Fibroblast of skin of scalp (primary cell): ENCODE measurements around the gene PTH2R.
"Not testable (repeated sequence)": the region's sequence is repeated elsewhere in the genome, so short reads cannot be mapped to it uniquely, and the experiment has no call there.

Experiments
- DNase-seq: peaks from one replicate; pipeline ENCODE4 v3.0.0-alpha.2; 2013

PTH2R gene

DNA sequence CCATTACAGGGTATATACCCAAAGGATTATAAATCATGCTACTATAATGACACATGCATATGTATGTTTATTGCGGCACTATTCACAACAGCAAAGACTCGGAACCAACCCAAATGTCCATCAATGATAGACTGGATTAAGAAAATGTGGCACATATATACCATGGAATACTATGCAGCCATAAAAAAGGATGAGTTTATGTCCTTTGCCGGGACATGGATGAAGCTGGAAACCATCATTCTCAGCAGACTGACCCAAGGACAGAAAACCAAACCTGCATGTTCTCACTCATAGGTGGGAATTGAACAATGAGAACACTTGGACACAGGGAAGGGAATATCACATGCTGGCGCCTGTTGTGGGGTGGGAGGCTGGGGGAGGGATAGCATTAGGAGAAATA, 9.8 kb upstream of the PTH2R start:
- DNase-seq: not testable (repeated sequence)

DNA sequence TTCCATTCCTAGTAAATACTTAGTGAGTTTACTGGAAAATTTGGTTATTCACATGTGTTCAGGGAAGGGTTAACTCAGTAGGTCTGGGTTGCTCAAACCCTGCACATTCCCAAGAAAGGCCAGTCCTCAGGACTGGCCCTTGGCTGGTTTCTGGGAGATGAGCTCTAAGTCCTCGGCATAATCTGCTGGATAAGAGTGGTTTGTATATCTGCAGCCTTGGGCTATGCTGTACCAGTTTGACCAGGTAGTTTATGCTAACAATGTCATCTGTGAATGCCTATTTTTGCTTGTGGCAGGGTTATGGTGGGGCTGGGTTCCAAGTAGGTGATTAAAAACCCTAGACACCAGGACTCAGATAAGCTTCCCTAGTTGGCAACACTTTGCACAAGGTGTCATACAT, 7.4 kb upstream of the PTH2R start:
- DNase-seq: no peak

DNA sequence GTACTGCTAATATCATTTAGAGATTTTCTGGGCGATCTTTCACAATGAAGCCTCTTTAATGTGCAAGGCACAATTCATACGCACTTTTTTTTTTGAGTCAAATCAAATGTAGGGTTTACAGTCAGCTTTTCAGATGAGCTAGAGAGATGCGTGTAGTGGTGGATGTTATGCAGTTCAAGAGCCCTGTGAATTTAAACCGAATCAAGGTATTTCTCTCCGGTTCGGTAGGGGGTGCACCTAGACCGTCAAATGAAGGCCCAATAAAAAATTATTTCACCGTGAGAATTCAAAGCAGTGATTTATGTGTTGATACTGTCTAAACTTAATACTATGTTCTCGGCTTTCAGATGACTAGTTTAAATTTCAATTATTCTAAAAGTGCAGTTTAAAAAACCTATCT, 1.1 kb downstream of the PTH2R start:
- DNase-seq: peak; percentile 6

DNA sequence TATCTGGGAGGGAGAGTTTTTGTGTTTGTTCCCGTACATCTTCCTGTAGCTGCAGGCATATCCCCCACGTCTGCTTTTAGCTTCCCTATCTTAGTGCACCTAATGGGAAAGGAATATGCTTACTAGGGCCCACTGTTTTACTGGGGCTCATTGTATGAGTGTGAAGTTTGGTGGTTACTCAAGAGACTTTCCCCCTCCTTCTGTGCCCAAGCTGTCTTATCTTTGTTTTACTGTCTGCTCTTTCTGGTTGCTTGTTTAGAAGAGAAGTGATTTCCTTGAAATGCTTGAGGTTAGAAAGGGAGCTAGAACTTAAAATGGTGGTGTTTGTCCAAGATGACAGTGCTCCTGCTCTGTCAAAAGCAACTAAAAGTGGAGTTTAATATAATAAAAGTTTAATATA, 7.3 kb downstream of the PTH2R start:
- no peak for DNase-seq

DNA sequence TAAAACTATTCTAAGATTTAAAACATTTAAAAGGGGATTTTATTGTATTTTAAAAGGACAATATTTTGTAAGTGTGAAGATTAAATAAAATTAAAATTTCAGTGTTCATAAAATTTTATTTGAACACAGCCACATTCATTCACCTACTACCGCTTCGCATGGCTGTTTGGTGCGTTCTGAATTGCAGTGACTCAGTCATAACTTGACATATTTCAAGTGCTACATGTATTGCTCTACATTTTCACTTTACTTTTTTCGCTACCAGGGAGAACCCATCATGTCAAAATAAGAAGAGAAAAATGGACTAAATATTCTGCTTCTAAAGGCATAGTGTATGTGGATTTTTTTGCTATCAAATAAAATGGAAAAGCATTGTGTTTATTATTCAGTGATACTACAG, 8.7 kb downstream of the PTH2R start:
- no peak for DNase-seq

DNA sequence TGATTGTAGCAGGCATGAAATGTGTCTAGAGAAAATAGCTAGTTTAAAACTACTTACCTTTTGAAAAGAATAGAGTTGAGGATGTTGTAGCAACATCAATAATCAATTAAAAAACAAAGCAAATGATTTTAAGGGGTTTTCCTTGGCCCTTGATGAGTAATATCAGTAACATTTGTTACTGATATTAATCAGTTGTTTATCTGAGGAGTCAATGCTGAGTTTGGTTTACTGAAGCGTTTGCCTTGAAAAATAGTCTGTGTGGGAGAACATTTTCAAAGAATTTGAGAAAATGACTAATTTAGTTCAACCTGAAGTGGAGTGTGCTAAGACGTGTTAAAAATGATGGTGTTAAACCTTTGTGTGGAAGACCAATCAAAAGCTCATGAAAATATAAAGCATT, 9.3 kb downstream of the PTH2R start:
- no peak for DNase-seq

DNA sequence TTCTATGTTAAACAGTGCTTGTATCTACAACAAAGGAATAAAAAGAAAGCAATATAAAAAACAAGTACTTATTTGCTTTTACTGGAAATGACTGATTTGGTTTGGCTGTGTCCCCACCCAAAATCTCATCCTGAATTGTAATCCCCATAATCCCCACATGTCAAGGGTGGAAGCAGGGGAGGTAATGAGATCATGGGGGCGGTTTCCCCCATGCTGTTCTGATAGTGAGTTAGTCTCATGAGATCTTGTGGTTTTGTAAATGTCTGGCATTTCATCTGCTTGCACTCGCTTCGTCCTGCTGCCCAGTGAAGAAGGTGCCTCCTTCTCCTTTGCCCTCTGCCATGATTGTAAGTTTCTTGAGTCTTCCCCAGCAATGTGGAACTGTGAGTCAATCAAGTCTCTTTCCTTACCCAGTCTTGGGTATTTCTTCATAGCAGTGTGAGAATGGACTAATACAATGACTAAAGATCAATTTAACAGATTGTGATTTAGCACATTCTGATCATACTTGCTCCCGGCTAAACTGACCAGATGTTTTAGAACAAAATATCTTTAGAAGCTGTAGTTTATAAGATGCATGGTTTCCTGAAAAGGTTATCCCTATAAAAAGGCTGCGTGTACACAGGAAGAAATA, 19.9 kb downstream of the PTH2R start:
- DNase-seq: no peak

DNA sequence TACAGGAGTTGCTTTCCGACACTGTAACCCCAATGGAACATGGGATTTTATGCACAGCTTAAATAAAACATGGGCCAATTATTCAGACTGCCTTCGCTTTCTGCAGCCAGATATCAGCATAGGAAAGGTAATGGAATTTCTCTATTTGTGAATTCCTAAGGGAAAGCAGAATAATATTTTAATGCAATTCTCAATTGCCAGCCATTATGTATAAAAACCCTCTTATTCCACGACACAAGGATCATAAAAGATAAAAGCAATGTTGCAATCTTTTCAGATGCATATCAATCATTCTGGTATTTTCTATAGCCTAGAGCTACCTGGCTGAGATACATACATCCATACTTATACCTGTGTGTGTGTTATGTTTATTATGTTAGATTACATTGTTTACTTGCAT, 31.2 kb downstream of the PTH2R start:
- no peak for DNase-seq

DNA sequence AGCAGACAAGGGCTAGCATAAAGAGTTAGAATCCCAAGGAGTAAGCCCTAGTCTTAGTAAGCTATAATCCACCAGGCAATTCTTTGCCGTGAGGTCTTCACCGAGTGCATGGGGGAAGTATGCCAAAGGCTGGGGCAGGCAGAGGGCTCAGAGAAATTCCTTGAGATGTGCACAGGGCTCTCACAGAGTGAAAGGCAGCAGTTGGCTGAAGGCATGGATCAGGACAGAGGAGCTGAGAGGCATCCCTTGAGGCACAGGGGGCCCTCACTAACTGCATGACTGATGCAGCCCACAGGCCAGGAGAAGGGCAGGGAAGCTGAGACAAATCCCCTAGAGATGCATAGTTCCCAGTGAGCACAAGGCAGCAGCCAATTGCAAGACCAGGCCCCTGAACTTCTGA, 34.1 kb downstream of the PTH2R start:
- no peak for DNase-seq

DNA sequence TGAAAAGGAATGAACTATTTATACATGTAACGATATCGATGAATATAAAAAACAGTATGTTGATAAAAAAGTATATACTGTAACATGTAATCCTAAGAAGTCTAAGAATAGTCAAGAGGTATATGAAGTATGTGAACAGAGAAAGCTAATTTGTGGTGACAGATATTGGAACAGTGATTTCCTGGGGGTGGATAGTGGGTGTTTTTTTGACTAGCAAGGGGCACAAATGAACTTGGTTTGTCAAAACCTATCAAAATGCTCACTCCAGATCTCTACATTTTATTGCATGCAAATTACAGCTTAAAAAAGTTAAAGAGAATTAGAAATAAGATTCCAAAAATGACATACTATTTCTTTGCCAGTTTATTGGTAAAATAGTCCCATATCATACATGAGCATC, 35.4 kb downstream of the PTH2R start:
- DNase-seq: no peak

DNA sequence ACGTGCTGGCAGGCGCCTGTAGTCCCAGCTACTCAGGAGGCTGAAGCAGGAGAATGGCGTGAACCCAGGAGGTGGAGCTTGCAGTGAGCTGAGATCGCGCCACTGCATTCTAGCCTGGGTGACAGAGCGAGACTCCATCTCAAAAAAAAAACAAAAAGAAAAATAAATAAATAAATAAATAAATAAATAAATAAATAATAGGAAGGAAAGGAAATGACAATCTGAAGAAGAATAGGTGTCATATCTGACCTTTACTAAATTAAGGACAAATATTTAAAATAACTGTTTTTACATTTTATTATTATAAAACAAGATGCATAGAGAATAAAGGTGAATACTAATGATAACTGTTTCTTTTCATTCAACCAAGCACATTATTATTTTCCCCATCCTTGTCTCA, 40.9 kb downstream of the PTH2R start:
- not testable (repeated sequence) for DNase-seq

DNA sequence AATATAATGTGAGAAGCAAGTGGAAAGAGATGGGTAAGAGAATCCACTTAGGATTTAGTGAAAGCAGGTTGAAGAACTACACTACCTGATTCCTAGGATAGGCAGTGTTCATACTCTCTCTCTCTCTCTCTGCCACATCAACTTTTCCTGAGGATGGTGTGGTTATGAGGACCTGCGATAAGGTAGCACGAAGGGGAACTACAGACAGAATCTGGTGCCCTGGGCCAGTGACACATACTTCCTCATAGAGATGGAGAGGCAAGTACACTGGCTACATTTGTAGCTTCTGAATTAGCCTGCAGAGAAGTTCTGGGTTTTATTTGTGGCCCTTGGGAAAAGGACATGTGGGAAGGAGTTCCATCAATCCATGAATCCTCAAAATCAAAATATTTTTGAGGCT, 44.5 kb downstream of the PTH2R start:
- no peak for DNase-seq

DNA sequence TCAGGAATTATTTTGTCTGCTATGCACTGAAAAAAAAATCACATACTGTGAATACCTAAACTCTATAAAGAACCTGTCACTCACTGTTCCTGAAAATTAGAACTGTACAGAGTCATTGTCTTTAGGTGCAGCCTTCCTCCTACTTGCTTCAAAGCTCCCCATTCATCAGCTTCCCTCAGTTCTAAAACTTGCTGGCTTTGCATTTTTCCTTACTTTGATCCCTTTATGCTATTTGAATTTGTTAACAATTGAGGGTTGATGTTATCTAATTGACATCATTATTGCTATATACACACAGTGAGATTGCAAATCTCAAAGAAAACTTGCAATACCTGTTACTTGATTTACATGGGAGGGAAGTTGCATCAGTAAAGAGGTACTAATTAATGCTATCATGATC, 48.3 kb downstream of the PTH2R start:
- no peak for DNase-seq

DNA sequence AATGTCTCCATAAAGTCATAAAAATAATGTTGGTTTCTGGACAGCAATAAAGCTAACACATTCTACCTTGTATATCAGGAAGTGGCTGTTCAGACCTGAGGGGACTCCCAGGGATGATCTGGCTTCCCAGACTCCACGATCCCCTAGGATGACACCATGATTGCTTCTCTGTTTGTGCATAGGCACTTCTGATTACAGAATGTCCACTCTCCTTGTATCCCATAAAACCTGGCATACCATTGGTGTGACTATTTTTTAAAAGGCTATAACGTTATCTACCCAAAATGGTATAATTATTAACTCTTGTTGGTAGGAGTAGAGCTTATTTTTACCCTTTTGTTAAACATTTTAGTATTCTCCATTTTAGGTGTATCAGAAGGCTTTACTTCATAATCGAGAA, 57.1 kb downstream of the PTH2R start:
- DNase-seq: no peak

DNA sequence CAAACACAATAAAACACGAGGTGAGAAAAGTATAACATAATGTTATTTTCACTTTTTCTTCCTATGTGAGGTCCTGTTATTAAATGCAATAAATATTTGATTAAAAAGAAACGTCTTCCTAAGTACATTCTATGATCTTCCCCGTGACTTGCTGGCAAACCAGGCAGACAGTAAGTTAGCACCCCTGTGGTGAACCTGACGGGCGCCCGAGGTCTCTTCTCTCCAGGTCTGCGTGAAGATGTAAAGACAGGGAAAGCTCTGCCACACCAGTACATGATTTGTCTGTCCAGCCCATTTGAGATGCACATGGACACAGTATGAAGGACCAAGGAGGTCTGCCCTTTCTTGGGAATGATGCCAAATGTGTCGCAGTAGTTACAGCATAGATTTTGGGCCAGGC, 57.6 kb downstream of the PTH2R start:
- DNase-seq: no peak

DNA sequence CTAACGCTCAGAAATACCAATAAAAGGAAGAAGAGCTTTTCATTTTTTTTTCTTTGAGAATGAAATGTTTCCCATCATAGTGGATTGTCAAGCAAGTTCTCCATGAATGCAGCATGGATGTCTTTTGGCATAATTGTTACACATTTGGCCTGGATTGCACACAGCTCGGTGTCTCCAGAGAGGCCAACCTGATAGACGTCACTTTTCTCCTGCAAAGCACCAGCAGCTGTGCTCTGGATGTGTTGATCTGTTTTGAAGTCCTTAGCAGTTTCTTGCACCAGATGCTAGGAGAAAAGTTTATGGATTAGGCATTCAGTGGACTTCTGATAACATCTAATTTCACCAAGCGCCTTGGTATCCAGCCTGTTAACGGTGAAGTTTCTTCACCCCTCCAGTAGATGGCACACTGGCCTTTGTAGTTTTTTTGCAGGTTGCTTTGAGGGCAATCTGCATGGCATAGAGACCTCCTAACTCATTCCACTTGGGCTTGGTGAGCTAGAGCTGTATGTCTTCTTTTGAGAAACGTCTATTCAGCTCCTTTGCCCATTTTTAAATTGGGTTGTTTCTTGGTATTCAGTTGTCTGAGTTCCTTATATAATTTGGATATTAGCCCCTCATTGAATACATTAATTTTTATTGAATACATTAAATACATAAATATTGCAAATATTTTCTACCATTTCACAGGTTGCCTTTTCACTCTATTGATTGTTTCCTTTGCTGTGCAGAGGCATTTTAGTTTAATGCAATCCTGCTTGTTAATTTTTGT, 59.7 kb downstream of the PTH2R start:
- DNase-seq: peak; percentile 1

DNA sequence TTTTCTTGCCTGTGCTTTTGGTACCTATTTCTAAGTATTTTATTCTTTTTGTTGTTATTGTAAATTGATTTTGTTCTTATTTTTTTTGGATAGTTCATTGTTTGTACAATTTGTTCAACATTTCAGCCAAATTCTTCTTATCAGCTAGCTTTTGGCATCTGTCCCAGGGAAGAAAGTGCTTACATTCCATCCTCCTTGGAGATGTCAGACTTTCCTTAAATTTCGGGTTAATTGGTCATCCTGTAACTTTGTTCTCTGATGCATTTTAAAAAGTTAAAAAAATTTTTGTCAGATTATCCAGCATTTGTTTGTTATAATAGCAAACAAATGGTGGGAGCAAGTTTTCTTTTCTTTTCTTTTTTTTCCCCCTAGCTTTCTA, 60.3 kb downstream of the PTH2R start:
- peak; percentile 1 for DNase-seq

DNA sequence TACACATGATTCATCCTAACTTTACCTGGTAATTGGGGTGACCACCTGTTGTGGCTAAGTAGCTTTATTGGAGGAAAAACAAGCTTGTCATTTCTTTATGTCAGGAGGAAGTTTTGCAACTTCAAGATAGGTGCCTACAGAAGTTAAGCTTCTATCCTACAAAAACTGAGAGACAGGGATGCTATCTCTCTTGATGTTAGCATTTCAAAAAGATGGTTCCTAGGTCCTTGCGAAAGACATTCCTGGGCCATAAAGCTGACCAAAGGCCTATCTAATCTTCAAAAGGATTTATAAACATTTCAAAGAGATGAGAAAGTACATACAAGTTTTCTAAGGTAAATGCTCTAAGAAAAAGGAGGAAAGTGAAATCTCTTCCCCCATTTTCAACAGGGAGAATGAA, 61.0 kb downstream of the PTH2R start:
- no peak for DNase-seq

DNA sequence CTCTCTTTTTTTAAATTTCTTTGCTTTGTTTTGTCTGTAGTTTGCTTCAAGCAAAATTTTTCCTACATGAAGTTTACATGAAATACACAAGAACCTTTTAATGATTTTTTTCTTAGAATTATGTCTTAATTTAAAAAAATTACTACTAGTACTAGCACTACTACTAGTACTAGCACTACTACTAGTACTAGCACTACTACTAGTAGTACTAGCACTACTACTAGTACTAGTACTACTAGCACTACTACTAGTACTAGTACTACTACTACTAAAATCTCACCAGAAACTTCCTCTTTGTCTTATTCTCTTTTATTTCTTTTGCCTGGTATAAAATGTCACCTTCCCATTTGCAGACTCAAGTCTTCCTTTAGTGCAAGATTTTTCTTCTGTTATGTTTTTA, 71.1 kb downstream of the PTH2R start:
- no peak for DNase-seq

DNA sequence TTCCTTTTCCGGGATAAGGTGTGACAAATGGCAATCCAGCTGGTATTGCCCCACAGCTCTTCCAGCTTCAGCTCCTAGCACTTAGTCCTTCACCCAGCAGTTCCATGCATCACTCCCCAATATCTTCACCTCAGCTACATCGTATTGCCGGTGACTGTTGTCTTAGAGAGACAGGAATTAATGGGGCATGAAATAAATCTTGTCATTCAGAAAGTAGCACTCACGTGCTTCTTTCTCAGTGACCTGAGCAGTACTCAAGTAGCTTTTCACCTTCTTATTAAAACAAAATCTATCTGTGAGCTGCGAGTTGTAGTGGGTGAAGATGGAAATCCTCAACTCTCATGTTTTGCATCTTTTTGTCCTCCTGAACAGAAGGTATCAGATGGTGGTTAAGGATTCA, 72.8 kb downstream of the PTH2R start:
- DNase-seq: no peak

DNA sequence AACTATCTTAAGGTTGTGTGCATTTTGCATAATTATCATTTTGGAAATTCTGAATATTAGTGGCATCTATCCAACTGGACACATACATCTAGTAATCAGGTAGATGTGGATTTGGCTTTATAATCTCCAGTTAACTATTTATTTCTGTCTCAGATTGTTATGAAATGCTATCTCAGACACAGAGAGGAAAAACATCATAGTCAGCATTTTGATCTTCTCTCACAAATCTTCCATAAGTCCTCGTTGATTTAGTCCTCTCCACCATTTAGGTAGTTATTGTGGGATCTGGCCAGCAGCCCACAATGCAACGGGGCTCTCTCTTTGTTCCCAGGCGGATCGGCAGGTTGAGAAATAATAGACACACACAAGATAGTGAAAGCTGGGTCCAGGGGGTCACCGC, 75.4 kb downstream of the PTH2R start:
- DNase-seq: not testable (repeated sequence)

DNA sequence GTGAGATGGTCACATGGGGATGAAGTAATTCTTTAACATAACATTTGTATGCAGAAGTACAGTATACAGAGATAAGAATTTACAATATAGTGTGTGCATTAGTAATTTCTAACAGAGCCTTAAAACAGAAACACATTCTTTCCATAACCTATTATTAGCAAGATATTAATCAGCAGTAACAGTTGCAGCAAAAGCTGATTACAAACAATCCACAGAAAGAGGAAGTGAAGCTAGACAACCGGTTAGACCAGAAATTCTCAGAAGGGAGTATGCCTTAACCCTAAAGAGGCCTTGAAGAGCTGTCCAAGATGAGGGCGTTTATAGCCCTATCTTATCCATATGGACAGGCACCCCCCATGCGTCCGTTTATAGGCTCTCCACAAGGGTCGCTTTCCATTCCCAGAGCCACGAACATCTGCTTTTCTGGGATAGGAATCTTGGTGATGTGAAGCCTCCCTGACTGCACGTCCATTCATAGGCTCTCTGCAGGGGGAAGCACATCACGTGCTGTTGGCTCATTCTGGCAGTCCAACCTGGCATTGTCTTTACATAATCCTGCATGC, 75.9 kb downstream of the PTH2R start:
- not testable (repeated sequence) for DNase-seq

DNA sequence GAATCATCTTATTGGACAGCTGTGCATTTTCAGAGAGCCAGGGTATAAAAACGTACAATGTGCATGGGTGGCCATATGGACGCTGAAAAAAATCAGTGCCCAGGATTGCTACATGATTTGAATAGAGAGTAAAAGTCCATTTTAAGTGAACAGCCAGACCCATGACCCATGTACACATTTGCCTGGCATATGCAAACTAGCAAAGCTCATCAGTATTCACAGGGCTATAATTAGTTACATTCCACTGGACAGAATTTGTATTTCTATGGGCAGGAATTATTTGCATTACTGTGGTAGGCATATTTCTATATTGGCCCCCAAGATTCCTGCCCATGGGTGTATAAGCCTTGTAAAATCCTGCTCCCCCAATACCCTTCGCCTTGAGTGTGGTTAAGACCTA, 78.8 kb downstream of the PTH2R start:
- no peak for DNase-seq
